Kidney (tissue), 14 donors: Measurements from ENCODE around the gene HOMER1. TPM values are rescaled to one million over a fixed set of nuclear protein-coding genes. Genes with fewer than 3 reads are reported as not detected.

ENCODE experiments used
- DNase-seq, 5 donors: peaks; one replicate each; pipeline ENCODE4 v3.0.0-alpha.2; 2013 to 2020
- FAIRE-seq: peaks from 2 replicates; lab custom pipeline; 2012; peaks lifted over from hg19 to GRCh38; lab: Jason Lieb, UNC
- H3K27ac ChIP-seq, 2 donors: one replicate each; pipeline ENCODE4 v1.7.0; 2013; ENCODE audit warnings: low read depth in 2 of 2, low read length in 2 of 2, inconsistent platforms in 1 of 2
- H3K27me3 ChIP-seq: one replicate; pipeline ENCODE4 v1.7.1; 2013; ENCODE audit warnings: low read length, inconsistent platforms; ENCODE audit not compliant: control insufficient read depth, insufficient read depth
- H3K36me3 ChIP-seq, 3 donors: one replicate each; pipeline versions ENCODE4 v1.7.0 to v1.7.1; 2013; ENCODE audit warnings: low read length in 3 of 3, control low read depth in 1 of 3, inconsistent platforms in 1 of 3; ENCODE audit not compliant: insufficient read depth in 3 of 3, control insufficient read depth in 2 of 3
- H3K4me1 ChIP-seq, 3 donors: one replicate each; pipeline versions ENCODE4 v1.7.0 to v1.7.1; 2013; ENCODE audit warnings: low read length in 3 of 3, inconsistent platforms in 1 of 3, low read depth in 1 of 3; ENCODE audit not compliant: control insufficient read depth in 2 of 3, insufficient read depth in 2 of 3
- H3K4me3 ChIP-seq, 3 donors: one replicate each; pipeline versions ENCODE4 v1.7.0 to v1.8.1; 2013; ENCODE audit warnings: low read length in 3 of 3, control low read depth in 1 of 3, inconsistent platforms in 1 of 3
- H3K9ac ChIP-seq, 3 donors: one replicate each; pipeline versions ENCODE4 v1.7.0 to v1.7.1; 2013; ENCODE audit warnings: low read length in 3 of 3, control low read depth in 1 of 3, inconsistent platforms in 1 of 3
- H3K9me3 ChIP-seq, 3 donors: one replicate each; pipeline versions ENCODE4 v1.7.0 to v1.7.1; 2013; ENCODE audit warnings: low read length in 3 of 3, control low read depth in 1 of 3, inconsistent platforms in 1 of 3; ENCODE audit not compliant: control insufficient read depth in 2 of 3, insufficient read depth in 1 of 3
- CTCF ChIP-seq: IDR thresholded peaks from 3 replicates; pipeline ENCODE4 v1.5.1; 2012; ENCODE audit warnings: mild to moderate bottlenecking, moderate library complexity, borderline replicate concordance; ENCODE audit not compliant: insufficient read depth; ENCODE audit errors: extremely low read depth
- intact Hi-C: fragments of 100-400 bp; cut with DNase I; formaldehyde crosslinking; loops from one replicate; pipeline ENCODE4 v1.11.1; 2022
- polyA plus RNA-seq: library from polyadenylated mRNA; stranded (reverse); fragments of 350-450 nt; fragmentation: Illumina TruSeq; extraction: RNeasy Lipid Tissue Mini Kit (QIAGEN cat#74804); gene quantifications from one replicate; pipeline ENCODE4 v1.2.3, GENCODE V29; 2014; ENCODE audit warnings: low read depth, low replicate concordance; ENCODE audit not compliant: insufficient read depth
- total RNA-seq: library from RNA; stranded (reverse); fragmentation: NEBNext Ultra II Directional; extraction: Animal tissue kit (Norgen Biotek cat#: 25700); gene quantifications from one replicate; pipeline ENCODE4 v1.2.1, GENCODE V29; 2021
- donor health status: control.
- donor health status: control.
- donor health status: control.
- donor health status: control.
- donor health status: control.
- donor health status: DM: yes; HTN: yes; CAD: no.
- donor health status: Normal renal cell carcinoma (clear cell type).

The HOMER1 gene
- total and polyA plus RNA-seq, 2 donors from 2014 or later, result 2.3 to 9.2 TPM

GRCh38 chr5:79536193-79536906, 22.4 kb upstream of the HOMER1 start:
- intact Hi-C loops, result no loop called here
- Histone ChIP-seq H3K9ac (no peak overlapping the region), H3K27ac (no peak overlapping the region), H3K4me1 (no peaks in the 10 kb centered on the region), H3K9me3 (no peaks in the 10 kb centered on the region), H3K36me3 (no peaks in the 10 kb centered on the region), H3K27me3 (no peaks in the 10 kb centered on the region), H3K4me3 (no peak overlapping the region)
- DNase-seq (no peak), FAIRE-seq (no peak)
- TF ChIP-seq CTCF, result no peak

GRCh38 chr5:79535477-79536192, 21.7 kb upstream of the HOMER1 start:
- H3K27ac ChIP-seq, result no peak overlapping the region
- DNase-seq, result no peak
- peak; percentile 12 for TF ChIP-seq CTCF
- intact Hi-C loops, result no loop called here
- no peak overlapping the region for H3K9ac ChIP-seq
- no peaks in the 10 kb centered on the region for H3K27me3 ChIP-seq
- no peaks in the 10 kb centered on the region for H3K36me3 ChIP-seq
- FAIRE-seq, result no peak
- H3K4me3 ChIP-seq, result no peak overlapping the region
- no peaks in the 10 kb centered on the region for H3K4me1 ChIP-seq
- no peaks in the 10 kb centered on the region for H3K9me3 ChIP-seq

GRCh38 chr5:79529110-79529509, 15.2 kb upstream of the HOMER1 start:
- DNase-seq (no peak), FAIRE-seq (no peak)
- intact Hi-C loops, result no loop called here
- H3K9me3 ChIP-seq, result peaks cover 0 to 2% (median 0%) of the 10 kb centered on the region in 3 donors
- no peaks in the 10 kb centered on the region for H3K36me3 ChIP-seq
- no peak overlapping the region for H3K27ac ChIP-seq
- H3K9ac ChIP-seq, result no peak overlapping the region
- no peaks in the 10 kb centered on the region for H3K4me1 ChIP-seq
- TF ChIP-seq CTCF, result no peak
- H3K27me3 ChIP-seq, result no peaks in the 10 kb centered on the region
- no peak overlapping the region for H3K4me3 ChIP-seq
